HepG2 (cell line): ENCODE results near the gene DPEP2NB. TPM values are rescaled to one million over a fixed set of nuclear protein-coding genes. Genes with fewer than 3 reads are reported as not detected.

Experiments
- CBX2 ChIP-seq, 2 experiments: fragments of 200-600 bp in 1 of 2; sonication (generic); formaldehyde crosslinking in 1 of 2; IDR thresholded peaks; 2 replicates each; pipeline versions ENCODE4 v1.7.0 to v1.8.1; 2018 to 2022; ENCODE audit warnings: low read depth in 2 of 2, low read length in 1 of 2, mild to moderate bottlenecking in 1 of 2, missing genetic modification reagents in 1 of 2
- CCAR2 ChIP-seq: fragments of 200-400 bp; formaldehyde crosslinking; optimal IDR thresholded peaks from 2 replicates; pipeline ENCODE3; 2018; ENCODE audit warnings: low read depth, mild to moderate bottlenecking, low read length, moderate library complexity
- GATAD2A ChIP-seq: IDR thresholded peaks from 2 replicates; pipeline ENCODE4 v1.6.1; 2016
- HMG20A ChIP-seq: IDR thresholded peaks from 2 replicates; pipeline ENCODE4 v1.6.1; 2016; ENCODE audit warnings: borderline replicate concordance
- KLF9 ChIP-seq: IDR thresholded peaks from 2 replicates; pipeline ENCODE4 v1.6.1; 2016; ENCODE audit warnings: low read depth
- MLLT10 ChIP-seq: sonication (generic); formaldehyde crosslinking; IDR thresholded peaks from 2 replicates; pipeline ENCODE4 v1.4.0; 2020; ENCODE audit warnings: missing genetic modification reagents
- POLR2AphosphoS5 ChIP-seq: IDR thresholded peaks from 2 replicates; pipeline ENCODE4 v1.6.1; 2012; ENCODE audit warnings: low read depth, low read length
- RBM22 ChIP-seq: fragments of 200-400 bp; formaldehyde crosslinking; optimal IDR thresholded peaks from 2 replicates; pipeline ENCODE3; 2017; ENCODE audit warnings: mild to moderate bottlenecking, low read length, moderate library complexity
- RFX1 ChIP-seq: fragments of 450-650 bp; IDR thresholded peaks from 2 replicates; pipeline ENCODE4 v1.6.1; 2017
- SKI ChIP-seq: fragments of 450-650 bp; IDR thresholded peaks from one replicate; pipeline ENCODE4 v1.6.1; 2018; ENCODE audit warnings: mild to moderate bottlenecking; ENCODE audit not compliant: partially characterized antibody
- ZBTB3 ChIP-seq: sonication (generic); formaldehyde crosslinking; IDR thresholded peaks from 2 replicates; pipeline ENCODE4 v1.4.0; 2020; ENCODE audit warnings: low read depth, mild to moderate bottlenecking, moderate library complexity, missing genetic modification reagents, borderline replicate concordance
- ZNF318 ChIP-seq: sonication (generic); formaldehyde crosslinking; IDR thresholded peaks from 2 replicates; pipeline ENCODE4 v1.4.0; 2020; ENCODE audit warnings: mild to moderate bottlenecking, missing genetic modification reagents
- ZNF501 ChIP-seq: sonication (generic); formaldehyde crosslinking; IDR thresholded peaks from 2 replicates; pipeline ENCODE4 v1.5.1; 2020; ENCODE audit warnings: mild to moderate bottlenecking, moderate library complexity, missing genetic modification reagents
- ZSCAN30 ChIP-seq: sonication (generic); formaldehyde crosslinking; IDR thresholded peaks from 2 replicates; pipeline ENCODE4 v1.5.0; 2020; ENCODE audit warnings: mild to moderate bottlenecking, missing genetic modification reagents
- polyA plus RNA-seq, 8 experiments: library from polyadenylated mRNA; depleted of rRNA in 3 of 8; stranded (reverse) in 7 of 8; unstranded in 1 of 8; fragments of >200 nt; fragmentation: Illumina TruSeq in 4 of 8; extraction: Trizol in 4 of 8; gene quantifications; 2 replicates each; pipeline versions ENCODE4 v1.2.1 to v1.2.3, GENCODE V29; 2011 to 2016; ENCODE audit warnings: low read depth in 4 of 8, missing spikeins in 1 of 8, mixed read lengths in 1 of 8; ENCODE audit not compliant: insufficient read depth in 1 of 8
- total RNA-seq, 5 experiments: library from RNA; depleted of rRNA; stranded (reverse); fragments of >200 nt; fragmentation: Illumina TruSeq; extraction: Trizol; gene quantifications; 2 replicates each; pipeline ENCODE4 v1.2.3, GENCODE V29; 2016; ENCODE audit warnings: low read depth in 1 of 5
- TF ChIP-seq, protein P1 (sequence below): sonication (generic); formaldehyde crosslinking; IDR thresholded peaks from 2 replicates; pipeline ENCODE4 v1.8.0; 2022; ENCODE audit warnings: mild to moderate bottlenecking, missing genetic modification reagents, borderline replicate concordance
- TF ChIP-seq, protein P2 (sequence below): sonication (generic); formaldehyde crosslinking; IDR thresholded peaks from 2 replicates; pipeline ENCODE4 v1.4.0; 2020; ENCODE audit warnings: missing genetic modification reagents

Gene DPEP2NB
- total and polyA plus RNA-seq, 2 of the 13 experiments (the other 11 are each of a cell fraction or from before 2014, with no cell fraction given), result not detected

- TF ChIP-seq, protein P1, sequence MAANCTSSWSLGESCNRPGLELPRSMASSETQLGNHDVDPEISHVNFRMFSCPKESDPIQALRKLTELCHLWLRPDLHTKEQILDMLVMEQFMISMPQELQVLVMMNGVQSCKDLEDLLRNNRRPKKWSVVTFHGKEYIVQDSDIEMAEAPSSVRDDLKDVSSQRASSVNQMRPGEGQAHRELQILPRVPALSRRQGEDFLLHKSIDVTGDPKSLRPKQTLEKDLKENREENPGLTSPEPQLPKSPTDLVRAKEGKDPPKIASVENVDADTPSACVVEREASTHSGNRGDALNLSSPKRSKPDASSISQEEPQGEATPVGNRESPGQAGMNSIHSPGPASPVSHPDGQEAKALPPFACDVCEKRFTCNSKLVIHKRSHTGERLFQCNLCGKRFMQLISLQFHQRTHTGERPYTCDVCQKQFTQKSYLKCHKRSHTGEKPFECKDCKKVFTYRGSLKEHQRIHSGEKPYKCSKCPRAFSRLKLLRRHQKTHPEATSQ (CRISPR knock-in tag), result no peak
- no peak; the same call in 1 of the 2 replicates for TF ChIP-seq GATAD2A (CRISPR knock-in tag)
- no peak for TF ChIP-seq KLF9 (CRISPR knock-in tag)
- no peak for TF ChIP-seq MLLT10 (CRISPR knock-in tag)
- no peak; the same call in 1 of the 2 replicates for TF ChIP-seq ZSCAN30 (CRISPR knock-in tag)
- TF ChIP-seq ZNF501 (CRISPR knock-in tag), result 0 out of 2 replicates have a peak, but pooled peaks have one; percentile 8
- 0 out of 2 replicates have a peak, but pooled peaks have one; percentile 32 for TF ChIP-seq ZNF318
- no peak for TF ChIP-seq SKI
- no peak for TF ChIP-seq RBM22
- TF ChIP-seq CBX2 (IDR thresholded peaks at IDR 0.05; ENCODE audit: low read depth, low read length), result no peak
- no peak for TF ChIP-seq CBX2 (CRISPR knock-in tag; IDR thresholded peaks at IDR 0.05; ENCODE audit: low read depth)
- TF ChIP-seq RFX1, result no peak
- TF ChIP-seq CCAR2, result no peak
- TF ChIP-seq, protein P2, sequence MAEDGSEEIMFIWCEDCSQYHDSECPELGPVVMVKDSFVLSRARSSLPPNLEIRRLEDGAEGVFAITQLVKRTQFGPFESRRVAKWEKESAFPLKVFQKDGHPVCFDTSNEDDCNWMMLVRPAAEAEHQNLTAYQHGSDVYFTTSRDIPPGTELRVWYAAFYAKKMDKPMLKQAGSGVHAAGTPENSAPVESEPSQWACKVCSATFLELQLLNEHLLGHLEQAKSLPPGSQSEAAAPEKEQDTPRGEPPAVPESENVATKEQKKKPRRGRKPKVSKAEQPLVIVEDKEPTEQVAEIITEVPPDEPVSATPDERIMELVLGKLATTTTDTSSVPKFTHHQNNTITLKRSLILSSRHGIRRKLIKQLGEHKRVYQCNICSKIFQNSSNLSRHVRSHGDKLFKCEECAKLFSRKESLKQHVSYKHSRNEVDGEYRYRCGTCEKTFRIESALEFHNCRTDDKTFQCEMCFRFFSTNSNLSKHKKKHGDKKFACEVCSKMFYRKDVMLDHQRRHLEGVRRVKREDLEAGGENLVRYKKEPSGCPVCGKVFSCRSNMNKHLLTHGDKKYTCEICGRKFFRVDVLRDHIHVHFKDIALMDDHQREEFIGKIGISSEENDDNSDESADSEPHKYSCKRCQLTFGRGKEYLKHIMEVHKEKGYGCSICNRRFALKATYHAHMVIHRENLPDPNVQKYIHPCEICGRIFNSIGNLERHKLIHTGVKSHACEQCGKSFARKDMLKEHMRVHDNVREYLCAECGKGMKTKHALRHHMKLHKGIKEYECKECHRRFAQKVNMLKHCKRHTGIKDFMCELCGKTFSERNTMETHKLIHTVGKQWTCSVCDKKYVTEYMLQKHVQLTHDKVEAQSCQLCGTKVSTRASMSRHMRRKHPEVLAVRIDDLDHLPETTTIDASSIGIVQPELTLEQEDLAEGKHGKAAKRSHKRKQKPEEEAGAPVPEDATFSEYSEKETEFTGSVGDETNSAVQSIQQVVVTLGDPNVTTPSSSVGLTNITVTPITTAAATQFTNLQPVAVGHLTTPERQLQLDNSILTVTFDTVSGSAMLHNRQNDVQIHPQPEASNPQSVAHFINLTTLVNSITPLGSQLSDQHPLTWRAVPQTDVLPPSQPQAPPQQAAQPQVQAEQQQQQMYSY, result peak; percentile 86
- peak; percentile 7; the same call in 1 of the 2 replicates for TF ChIP-seq POLR2AphosphoS5
- TF ChIP-seq HMG20A (CRISPR knock-in tag), result no peak
- TF ChIP-seq ZBTB3 (CRISPR knock-in tag), result no peak
These were observed 49.8 kb downstream of the DPEP2NB start (continued) for GRCh38 chr16:67965668-67966548.
